ENCODE results near the gene SLC25A27.

The SLC25A27 gene

DNA sequence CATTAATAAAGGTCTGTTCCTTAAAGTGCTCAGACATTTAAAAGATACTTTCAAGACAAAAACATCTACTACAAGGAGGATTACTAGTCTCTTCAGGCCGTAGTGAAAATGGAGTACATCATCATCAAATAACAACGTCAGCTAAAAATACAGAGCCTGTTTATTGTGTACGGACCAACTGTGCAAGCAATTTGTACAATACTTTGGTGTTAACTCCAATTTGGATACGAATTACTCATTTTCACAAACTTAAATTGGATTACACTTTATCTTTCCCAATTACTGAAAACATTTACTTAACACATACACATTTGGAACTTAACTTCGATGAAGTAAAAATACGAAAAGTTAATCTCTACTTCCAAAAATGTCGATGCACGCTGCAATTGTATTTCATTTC, 959 bp upstream of the SLC25A27 start:
- peak overlapping the region; percentile 75 for H3K27ac ChIP-seq
- TF ChIP-seq, protein P1, sequence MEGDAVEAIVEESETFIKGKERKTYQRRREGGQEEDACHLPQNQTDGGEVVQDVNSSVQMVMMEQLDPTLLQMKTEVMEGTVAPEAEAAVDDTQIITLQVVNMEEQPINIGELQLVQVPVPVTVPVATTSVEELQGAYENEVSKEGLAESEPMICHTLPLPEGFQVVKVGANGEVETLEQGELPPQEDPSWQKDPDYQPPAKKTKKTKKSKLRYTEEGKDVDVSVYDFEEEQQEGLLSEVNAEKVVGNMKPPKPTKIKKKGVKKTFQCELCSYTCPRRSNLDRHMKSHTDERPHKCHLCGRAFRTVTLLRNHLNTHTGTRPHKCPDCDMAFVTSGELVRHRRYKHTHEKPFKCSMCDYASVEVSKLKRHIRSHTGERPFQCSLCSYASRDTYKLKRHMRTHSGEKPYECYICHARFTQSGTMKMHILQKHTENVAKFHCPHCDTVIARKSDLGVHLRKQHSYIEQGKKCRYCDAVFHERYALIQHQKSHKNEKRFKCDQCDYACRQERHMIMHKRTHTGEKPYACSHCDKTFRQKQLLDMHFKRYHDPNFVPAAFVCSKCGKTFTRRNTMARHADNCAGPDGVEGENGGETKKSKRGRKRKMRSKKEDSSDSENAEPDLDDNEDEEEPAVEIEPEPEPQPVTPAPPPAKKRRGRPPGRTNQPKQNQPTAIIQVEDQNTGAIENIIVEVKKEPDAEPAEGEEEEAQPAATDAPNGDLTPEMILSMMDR (conservative IDR thresholded peaks at IDR 0.05) = no peak

DNA sequence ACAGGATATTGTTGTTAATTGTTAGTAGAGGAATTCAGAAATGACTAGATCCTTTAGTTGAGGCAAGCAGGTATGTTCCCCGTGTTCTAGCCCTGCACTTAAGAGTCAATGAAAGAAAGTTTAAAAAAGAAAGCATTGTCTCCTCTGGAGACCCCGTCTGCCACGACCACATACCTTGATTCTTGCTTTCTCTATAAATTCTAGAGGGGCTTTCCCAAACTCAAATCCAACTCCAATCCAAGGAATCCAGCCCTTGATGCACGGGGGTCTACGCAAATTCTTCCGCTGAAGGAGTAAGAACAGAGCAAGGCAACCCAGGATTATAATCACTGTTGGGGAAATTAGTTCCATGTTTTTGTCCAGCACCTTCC, 558 bp upstream of the SLC25A27 start:
- peak overlapping the region; percentile 75 for H3K27ac ChIP-seq
- TF ChIP-seq, protein P1 (conservative IDR thresholded peaks at IDR 0.05) = no peak

- TF ChIP-seq, protein P1 (conservative IDR thresholded peaks at IDR 0.05) = no peak
- H3K27ac ChIP-seq = peak overlapping the region; percentile 75
Measured at GRCh38 chr6:46653439-46654195, 842 bp downstream of the SLC25A27 start.

- TF ChIP-seq, protein P1 (conservative IDR thresholded peaks at IDR 0.05) = peak; percentile 25; the same call in 1 of the 2 replicates
- H3K27ac ChIP-seq = no peak overlapping the region
Measured at GRCh38 chr6:46655803-46656202, 3.0 kb downstream of the SLC25A27 start.

DNA sequence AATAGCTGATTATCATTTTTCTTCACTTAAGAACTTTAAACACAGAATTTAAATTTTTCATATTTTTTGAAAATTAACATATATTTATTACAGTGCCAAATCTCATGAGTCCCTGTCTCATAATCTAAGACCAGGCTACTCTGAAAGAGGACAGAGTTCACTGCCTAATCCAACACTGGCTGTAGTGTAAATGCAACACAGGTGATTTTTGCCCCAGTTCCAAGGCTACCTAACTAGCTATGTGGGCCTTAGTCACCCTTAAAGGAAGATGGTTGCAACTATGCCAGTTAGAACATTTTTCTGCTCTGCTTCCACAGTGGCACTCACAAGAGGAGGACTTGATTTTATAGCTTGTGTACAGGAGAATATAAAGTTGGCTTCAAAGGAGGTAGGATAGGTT, 4.9 kb downstream of the SLC25A27 start:
- TF ChIP-seq, protein P1 (conservative IDR thresholded peaks at IDR 0.05) = no peak
- peak overlapping the region; percentile 39 for H3K27ac ChIP-seq

DNA sequence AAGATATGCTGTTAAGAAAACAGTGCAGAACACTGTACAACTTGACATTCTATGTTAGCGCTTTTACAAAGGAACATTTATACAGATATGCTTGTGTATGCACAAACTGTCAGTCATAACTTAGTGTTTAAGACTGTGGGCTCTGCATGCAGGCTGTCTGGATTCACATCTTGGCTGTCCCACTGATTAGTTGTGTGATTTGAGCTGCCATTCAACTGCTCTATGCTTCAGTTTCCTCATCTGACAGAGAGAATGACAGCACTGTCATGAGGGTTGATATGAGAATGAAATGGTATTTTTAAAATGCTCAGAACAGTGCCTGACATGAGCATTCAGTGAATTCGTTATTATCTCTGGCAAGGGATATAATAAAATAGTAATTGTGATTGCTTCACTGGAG, 8.7 kb downstream of the SLC25A27 start:
- no peak overlapping the region for H3K27ac ChIP-seq
- TF ChIP-seq, protein P1 (conservative IDR thresholded peaks at IDR 0.05) = no peak

- TF ChIP-seq, protein P1 (conservative IDR thresholded peaks at IDR 0.05) = no peak
- H3K27ac ChIP-seq = no peak overlapping the region
Measured at GRCh38 chr6:46667377-46667776, 14.6 kb downstream of the SLC25A27 start.
